GM12873 (cell line): ENCODE measurements around the gene BDH2.

ENCODE experiments used
- TF ChIP-seq, protein P1 (sequence below): IDR thresholded peaks from 2 replicates; pipeline ENCODE4 v1.5.1; 2012; ENCODE audit warnings: low read depth, mild to moderate bottlenecking, moderate library complexity, low read length, control low read depth; ENCODE audit not compliant: insufficient read depth; ENCODE audit errors: missing control alignments

Gene BDH2

GRCh38 chr4:103098341-103098740 lies 1.3 kb downstream of the BDH2 start:
- TF ChIP-seq, protein P1, sequence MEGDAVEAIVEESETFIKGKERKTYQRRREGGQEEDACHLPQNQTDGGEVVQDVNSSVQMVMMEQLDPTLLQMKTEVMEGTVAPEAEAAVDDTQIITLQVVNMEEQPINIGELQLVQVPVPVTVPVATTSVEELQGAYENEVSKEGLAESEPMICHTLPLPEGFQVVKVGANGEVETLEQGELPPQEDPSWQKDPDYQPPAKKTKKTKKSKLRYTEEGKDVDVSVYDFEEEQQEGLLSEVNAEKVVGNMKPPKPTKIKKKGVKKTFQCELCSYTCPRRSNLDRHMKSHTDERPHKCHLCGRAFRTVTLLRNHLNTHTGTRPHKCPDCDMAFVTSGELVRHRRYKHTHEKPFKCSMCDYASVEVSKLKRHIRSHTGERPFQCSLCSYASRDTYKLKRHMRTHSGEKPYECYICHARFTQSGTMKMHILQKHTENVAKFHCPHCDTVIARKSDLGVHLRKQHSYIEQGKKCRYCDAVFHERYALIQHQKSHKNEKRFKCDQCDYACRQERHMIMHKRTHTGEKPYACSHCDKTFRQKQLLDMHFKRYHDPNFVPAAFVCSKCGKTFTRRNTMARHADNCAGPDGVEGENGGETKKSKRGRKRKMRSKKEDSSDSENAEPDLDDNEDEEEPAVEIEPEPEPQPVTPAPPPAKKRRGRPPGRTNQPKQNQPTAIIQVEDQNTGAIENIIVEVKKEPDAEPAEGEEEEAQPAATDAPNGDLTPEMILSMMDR = no peak

GRCh38 chr4:103097112-103097511 lies 2.5 kb downstream of the BDH2 start:
- TF ChIP-seq, protein P1 = no peak

DNA sequence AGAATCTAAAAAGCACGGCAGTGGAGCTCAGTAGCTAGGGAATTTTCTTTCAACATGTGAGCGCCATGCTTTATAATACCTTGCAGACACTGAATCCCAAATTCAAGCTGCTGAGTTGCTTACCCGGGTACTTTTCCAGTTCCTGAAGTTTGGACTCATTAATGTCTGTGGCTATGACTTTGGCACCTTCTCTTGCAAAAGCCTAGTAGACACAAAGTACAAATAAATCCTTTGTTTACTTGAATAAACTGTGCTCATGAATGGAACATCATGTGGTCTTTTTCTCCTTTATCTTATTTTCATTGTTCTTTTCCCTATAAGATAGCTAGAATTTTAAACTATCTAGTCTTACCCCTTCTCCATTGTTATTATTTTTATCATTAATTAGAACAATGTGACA lies 4.6 kb downstream of the BDH2 start:
- TF ChIP-seq, protein P1 = no peak

GRCh38 chr4:103092245-103092644 lies 7.4 kb downstream of the BDH2 start:
- TF ChIP-seq, protein P1 = no peak

- TF ChIP-seq, protein P1 = peak; percentile 70
These were observed 7.9 kb downstream of the BDH2 start for GRCh38 chr4:103091601-103092223.

DNA sequence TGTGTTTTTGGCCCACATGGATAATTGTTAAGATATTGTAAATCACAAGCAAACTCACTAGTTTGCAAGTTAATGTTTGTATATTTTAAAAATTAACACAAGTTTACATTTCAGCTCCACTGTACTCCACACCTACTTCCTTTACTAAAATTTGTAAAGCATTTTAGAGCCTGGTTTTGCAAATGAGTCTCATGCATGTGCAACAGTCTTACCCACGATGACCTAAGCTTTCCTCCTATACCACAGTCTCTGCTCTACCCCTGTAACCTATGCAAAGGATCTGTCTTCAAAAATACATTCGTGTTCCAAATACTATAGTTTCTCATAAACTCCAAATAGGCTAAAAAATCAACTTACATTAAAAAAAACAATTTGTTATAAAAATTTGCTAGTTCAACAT lies 10.2 kb downstream of the BDH2 start:
- TF ChIP-seq, protein P1 = no peak

GRCh38 chr4:103086551-103086950 lies 13.1 kb downstream of the BDH2 start:
- TF ChIP-seq, protein P1 = no peak
